Small intestine (tissue), 7 donors: ENCODE data around the gene ZW10. TPM values are rescaled to one million over a fixed set of nuclear protein-coding genes. Genes with fewer than 3 reads are reported as not detected.
A peak's percentile ranks its signal among the peaks of the same experiment; 100 is the strongest.

Experiments
- DNase-seq, 2 donors: peaks; one replicate each; pipeline versions ENCODE4 v3.0.0 to v3.0.0-alpha.2; 2013
- FAIRE-seq: peaks from 2 replicates; lab custom pipeline; 2012; peaks lifted over from hg19 to GRCh38; lab: Jason Lieb, UNC
- H3K27ac ChIP-seq, 3 donors: one replicate each; pipeline ENCODE4 v1.5.1; 2013; ENCODE audit warnings: low read length in 2 of 3, mild to moderate bottlenecking in 2 of 3, control low read depth in 1 of 3, inconsistent platforms in 1 of 3, low read depth in 1 of 3, moderate library complexity in 1 of 3
- H3K27me3 ChIP-seq, 3 donors: one replicate each; pipeline ENCODE4 v1.6.1; 2013; ENCODE audit warnings: low read length in 3 of 3, inconsistent platforms in 1 of 3; ENCODE audit not compliant: control insufficient read depth in 3 of 3, insufficient read depth in 3 of 3
- H3K36me3 ChIP-seq, 3 donors: one replicate each; pipeline ENCODE4 v1.6.1; 2013; ENCODE audit warnings: low read length in 3 of 3, inconsistent platforms in 1 of 3, low read depth in 1 of 3, mild to moderate bottlenecking in 1 of 3, moderate library complexity in 1 of 3; ENCODE audit not compliant: control insufficient read depth in 3 of 3, insufficient read depth in 2 of 3
- H3K4me1 ChIP-seq, 3 donors: one replicate each; pipeline ENCODE4 v1.6.1; 2013; ENCODE audit warnings: low read length in 2 of 3, inconsistent platforms in 1 of 3, low read depth in 1 of 3, mild to moderate bottlenecking in 1 of 3, moderate library complexity in 1 of 3; ENCODE audit not compliant: control insufficient read depth in 3 of 3, insufficient read depth in 2 of 3
- H3K4me3 ChIP-seq, 3 donors: one replicate each; pipeline ENCODE4 v1.5.1; 2013; ENCODE audit warnings: low read length in 3 of 3, control low read depth in 1 of 3, inconsistent platforms in 1 of 3, low read depth in 1 of 3, mild to moderate bottlenecking in 1 of 3, moderate library complexity in 1 of 3
- H3K9me3 ChIP-seq, 2 donors: one replicate each; pipeline ENCODE4 v1.6.1; 2013; ENCODE audit warnings: low read depth in 1 of 2, low read length in 1 of 2; ENCODE audit not compliant: control insufficient read depth in 2 of 2, insufficient read depth in 1 of 2
- WGBS, 3 donors: extraction: QIAGEN DNeasy Blood & Tissue Kit; methylation state at CpG; one replicate each; pipeline ENCODE4 v1.1.7; 2013; 5-methylcytosine and 5-hydroxymethylcytosine counted together
- polyA plus RNA-seq, 4 donors: library from polyadenylated mRNA; stranded (reverse) in 3 of 4; unstranded in 1 of 4; fragments of 200-250 nt in 3 of 4; fragments of 120-200 nt in 1 of 4; gene quantifications; one replicate each; pipeline versions ENCODE4 v1.2.1 to v1.2.3, GENCODE V29; 2013
- donor health status: healthy with polysubstance abuse.
- donor health status: control.
- donor health status: control.
- donor health status: Bipolar disorder and iron deficiency.
- donor health status: healthy.

ZW10 gene
- polyA plus RNA-seq, 4 donors: 6.2 to 15.1 (median 8.8) TPM

GRCh38 chr11:113693030-113693429 lies 80.5 kb downstream of the ZW10 start:
- DNase-seq (no peak), FAIRE-seq (no peak)
- Histone ChIP-seq H3K9me3 (no peaks in the 10 kb centered on the region), H3K27me3 (no peaks in the 10 kb centered on the region), H3K36me3 (no peaks in the 10 kb centered on the region), H3K27ac (no peak overlapping the region), H3K4me3 (no peak overlapping the region), H3K4me1 (peaks cover 0 to 12% (median 2%) of the 10 kb centered on the region in 3 donors)
- 95 to 96% (median 95%) methylated on average over 13 of the region's 13 CpGs for WGBS, 3 donors

- Histone ChIP-seq H3K4me1 (peaks cover 0 to 12% (median 2%) of the 10 kb centered on the region in 3 donors), H3K36me3 (no peaks in the 10 kb centered on the region), H3K4me3 (no peak overlapping the region), H3K9me3 (no peaks in the 10 kb centered on the region), H3K27me3 (no peaks in the 10 kb centered on the region), H3K27ac (peak overlapping the region in 1 of 3 donors; percentile 42)
- peak; percentile 84 for DNase-seq
- WGBS, 3 donors: 52 to 73% (median 66%) methylated on average over 13 to 15 of the region's 15 CpGs
- no peak for FAIRE-seq
These were observed 82.6 kb downstream of the ZW10 start for GRCh38 chr11:113690619-113691569.

GRCh38 chr11:113689768-113690618 lies 83.5 kb downstream of the ZW10 start:
- H3K4me1 ChIP-seq: peaks cover 0 to 12% (median 2%) of the 10 kb centered on the region in 3 donors
- DNase-seq: no peak
- no peaks in the 10 kb centered on the region for H3K36me3 ChIP-seq
- H3K27me3 ChIP-seq: no peaks in the 10 kb centered on the region
- H3K9me3 ChIP-seq: no peaks in the 10 kb centered on the region
- no peak overlapping the region for H3K4me3 ChIP-seq
- FAIRE-seq: no peak
- 91 to 92% (median 91%) methylated on average over 19 of the region's 19 CpGs for WGBS, 3 donors
- H3K27ac ChIP-seq: no peak overlapping the region

GRCh38 chr11:113685654-113686359 lies 87.7 kb downstream of the ZW10 start:
- DNase-seq (peak in 1 of 2 donors; percentile 41), FAIRE-seq (no peak)
- 36 to 45% (median 43%) methylated on average over 2 of the region's 2 CpGs for WGBS, 3 donors
- H3K27ac ChIP-seq: no peak overlapping the region
- no peak overlapping the region for H3K4me3 ChIP-seq
- no peaks in the 10 kb centered on the region for H3K27me3 ChIP-seq
- H3K9me3 ChIP-seq: no peaks in the 10 kb centered on the region
- H3K4me1 ChIP-seq: peaks cover under 1 to 25% (median 2%) of the 10 kb centered on the region in 3 donors
- no peaks in the 10 kb centered on the region for H3K36me3 ChIP-seq

- DNase-seq (no peak), FAIRE-seq (no peak)
- 56 to 71% (median 60%) methylated on average over 5 of the region's 5 CpGs for WGBS, 3 donors
- no peaks in the 10 kb centered on the region for H3K9me3 ChIP-seq
- no peaks in the 10 kb centered on the region for H3K36me3 ChIP-seq
- H3K27me3 ChIP-seq: no peaks in the 10 kb centered on the region
- H3K4me1 ChIP-seq: peaks cover 0 to 17% (median 2%) of the 10 kb centered on the region in 3 donors
- no peak overlapping the region for H3K27ac ChIP-seq
- H3K4me3 ChIP-seq: no peak overlapping the region
These were observed 89.0 kb downstream of the ZW10 start for GRCh38 chr11:113684496-113684895.

- H3K27ac ChIP-seq: peak overlapping the region in 2 of 3 donors; percentile 38 to 53
- FAIRE-seq: no peak
- WGBS, 3 donors: 26 to 68% (median 43%) methylated on average over 6 of the region's 6 CpGs
- peak in 1 of 2 donors; percentile 58 for DNase-seq
- no peaks in the 10 kb centered on the region for H3K9me3 ChIP-seq
- H3K27me3 ChIP-seq: no peaks in the 10 kb centered on the region
- no peak overlapping the region for H3K4me3 ChIP-seq
- H3K4me1 ChIP-seq: peaks cover 0 to 17% (median 2%) of the 10 kb centered on the region in 3 donors
- H3K36me3 ChIP-seq: no peaks in the 10 kb centered on the region
These were observed 89.9 kb downstream of the ZW10 start for GRCh38 chr11:113683481-113684046.
